Stimulated activated CD8-positive, alpha-beta memory T cell treated with anti-CD3 and anti-CD28 coated beads, Interleukin-4, amount 100 ng/mL, for 48 hours (primary cell): ENCODE data around the gene DSE.

Experiments
- DNase-seq: peaks from one replicate; pipeline ENCODE4 v3.0.0-alpha.2; 2020

The DSE gene

DNA sequence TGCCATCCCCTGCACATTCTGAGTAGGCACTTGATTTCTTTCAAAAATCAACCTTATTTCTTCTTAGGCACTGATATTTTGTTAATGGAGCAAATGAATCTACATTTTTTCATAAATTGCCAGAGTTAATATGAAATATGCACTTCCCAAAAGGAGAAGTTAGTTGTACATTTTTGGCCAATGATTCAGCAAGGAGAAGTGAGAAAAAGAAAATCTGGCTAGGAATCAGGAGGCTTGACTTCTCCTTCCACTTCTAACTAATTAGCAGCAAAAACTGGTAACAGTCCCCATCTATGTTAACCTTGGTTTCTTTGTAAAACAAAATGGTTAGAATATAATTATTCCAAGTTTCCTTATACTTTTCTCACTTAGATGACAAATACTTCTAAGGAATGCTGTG, 7.0 kb upstream of the DSE start:
- DNase-seq, result no peak

DNA sequence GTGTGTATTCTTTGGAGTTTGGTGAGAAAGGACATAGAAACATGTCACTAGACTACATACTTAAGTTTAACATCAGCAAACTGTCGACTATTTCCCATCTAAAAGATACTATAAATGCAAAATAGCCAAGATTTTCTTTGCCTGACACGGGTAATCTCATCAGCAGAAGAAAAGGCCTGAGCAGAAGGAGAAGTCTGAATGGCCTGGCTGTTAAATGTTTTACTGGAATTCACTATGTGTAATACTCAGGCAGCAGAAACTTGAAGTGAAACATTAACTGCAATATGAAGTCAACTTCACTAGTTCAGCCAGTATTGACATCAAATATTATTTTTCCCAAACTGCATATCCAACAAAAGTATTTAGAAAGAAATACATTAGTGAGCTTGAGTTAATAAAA, 6.4 kb upstream of the DSE start:
- no peak for DNase-seq

DNA sequence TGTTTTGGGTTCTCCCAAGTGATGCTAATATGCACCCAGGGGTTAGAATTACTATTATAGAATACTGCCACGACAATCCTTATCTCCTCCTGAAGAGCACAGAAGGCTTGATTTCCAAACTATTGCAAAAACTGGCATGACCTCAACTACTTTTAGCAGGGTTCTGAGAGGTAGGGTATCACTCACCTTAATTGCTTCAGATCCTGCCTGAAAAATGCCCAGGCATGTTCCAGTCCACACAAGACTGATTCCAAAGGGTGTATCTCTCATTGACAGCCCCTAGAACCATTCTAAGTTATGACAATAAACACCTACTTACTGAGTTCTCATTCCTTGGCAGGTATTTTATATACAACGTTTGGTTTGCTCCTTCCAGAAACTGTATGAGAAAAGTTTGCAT, 5.0 kb upstream of the DSE start:
- no peak for DNase-seq

DNA sequence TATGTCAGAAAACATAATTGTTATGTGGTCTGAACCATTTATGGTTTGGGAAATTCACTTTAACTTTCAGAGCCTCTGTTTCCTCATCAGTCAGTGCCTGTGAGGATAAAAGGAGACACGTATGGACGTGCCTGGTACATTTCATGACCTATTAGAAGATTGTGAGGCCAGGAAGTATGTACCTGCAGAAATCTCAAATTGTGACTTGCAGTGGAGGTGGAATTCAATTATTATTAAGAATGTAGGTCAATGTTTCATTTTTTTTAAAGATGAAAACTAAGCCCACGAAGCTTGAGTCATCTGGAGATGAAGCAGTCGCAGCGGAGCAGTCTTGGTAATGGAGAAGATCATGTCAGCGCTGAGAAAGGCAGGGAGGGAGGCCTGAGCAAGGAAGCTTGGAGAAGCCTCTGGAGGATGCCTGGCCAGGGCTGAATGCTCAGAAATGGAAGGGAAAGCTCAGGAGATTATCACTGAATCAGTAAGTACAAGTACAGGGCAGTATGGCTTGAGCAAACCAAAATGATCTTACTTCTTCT, 3.9 kb upstream of the DSE start:
- DNase-seq, result no peak

DNA sequence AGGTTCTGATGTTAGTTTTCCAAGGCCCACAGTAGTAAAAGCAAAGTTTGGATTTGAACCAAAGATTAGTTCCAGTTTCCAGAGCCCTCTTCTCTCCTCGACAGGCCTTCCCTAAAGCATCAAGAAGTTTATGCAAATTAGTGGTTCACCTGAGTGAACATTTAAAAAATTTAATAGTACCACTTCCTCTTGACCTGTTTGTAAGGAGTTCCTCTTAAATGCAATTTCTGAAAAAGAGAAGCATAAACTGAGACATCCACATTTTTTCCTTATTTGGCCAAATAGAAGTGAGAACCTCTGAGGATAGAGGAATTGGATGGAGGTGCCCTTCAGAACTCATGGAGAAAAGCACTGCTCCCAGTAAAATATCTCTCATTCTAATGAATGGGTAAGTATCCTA, 1.2 kb upstream of the DSE start:
- DNase-seq, result no peak

DNA sequence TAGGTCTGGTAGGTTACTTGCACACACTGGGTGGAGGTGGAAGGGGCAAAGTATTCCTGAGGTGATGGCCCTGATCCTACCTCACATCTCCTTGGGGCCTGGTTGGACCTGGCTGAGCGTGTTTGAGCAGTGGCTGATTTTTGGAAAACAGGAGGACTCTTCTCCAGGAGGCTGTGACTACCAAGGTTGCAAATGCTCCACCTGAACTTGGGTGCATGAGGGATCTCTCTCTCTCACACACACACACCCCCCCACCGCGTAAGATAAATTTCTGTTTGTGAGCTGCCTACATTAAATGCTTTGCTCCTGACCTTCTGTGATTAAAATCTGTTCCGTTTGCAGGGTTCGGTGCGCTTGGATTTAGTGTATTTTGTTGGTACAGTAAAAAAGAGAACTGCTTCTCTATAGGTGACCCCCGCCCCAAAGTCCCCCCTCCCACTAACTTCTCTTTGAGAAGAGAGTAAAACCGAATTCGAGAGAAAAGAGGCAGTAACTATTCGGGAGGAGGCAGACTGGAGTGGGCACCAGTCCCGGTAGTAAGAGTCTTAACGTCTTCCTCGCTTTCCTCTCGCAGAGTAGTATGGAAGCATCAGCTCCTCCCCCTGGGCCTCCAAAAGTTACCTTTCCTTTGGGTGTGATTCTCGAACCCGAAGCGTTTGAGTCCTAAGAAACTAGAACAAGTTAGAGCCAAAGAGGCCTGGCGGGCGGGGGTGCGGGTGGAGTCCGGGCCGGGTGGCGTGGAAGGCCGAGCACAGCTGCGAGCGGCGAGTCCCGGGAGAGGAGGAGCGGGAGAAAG, 585 bp upstream of the DSE start:
- no peak for DNase-seq

- DNase-seq, result peak; percentile 47
Observed at GRCh38 chr6:116371120-116371917, 572 bp downstream of the DSE start.

DNA sequence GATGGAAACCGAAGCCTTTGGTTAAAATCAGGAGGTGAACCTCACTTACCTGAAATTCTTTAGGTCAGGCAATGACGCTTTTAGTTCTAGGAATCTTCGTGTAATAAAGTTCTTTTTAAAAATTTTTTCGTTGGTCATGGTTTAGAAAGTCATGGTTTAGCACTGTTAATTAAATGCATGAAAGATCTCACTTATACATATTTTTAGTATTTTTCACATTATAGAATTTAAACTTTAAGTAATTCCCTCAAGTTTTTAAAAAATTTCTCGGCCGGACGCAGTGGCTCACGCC, 1.1 kb downstream of the DSE start:
- DNase-seq, result no peak

DNA sequence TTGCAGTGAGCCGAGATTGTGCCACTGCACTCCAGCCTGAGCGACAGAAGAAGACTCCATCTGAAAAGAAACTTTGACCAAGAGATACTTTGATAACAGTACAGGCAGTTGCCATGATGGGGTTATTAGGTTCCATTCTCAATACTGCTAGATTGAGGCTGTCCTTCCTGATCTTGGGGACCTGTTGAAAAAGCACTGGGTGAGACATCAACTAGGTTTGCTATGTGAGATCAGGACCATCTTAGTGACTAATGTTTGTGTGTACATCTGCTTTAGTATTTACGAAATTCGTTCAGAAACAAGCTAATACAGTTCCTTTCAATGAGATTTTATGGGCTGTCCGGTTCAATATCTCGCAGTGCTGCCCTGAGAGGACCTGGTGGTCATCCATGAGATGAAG, 2.6 kb downstream of the DSE start:
- DNase-seq, result no peak

GRCh38 chr6:116373940-116374339, 3.2 kb downstream of the DSE start:
- DNase-seq, result no peak

GRCh38 chr6:116374586-116374985, 3.8 kb downstream of the DSE start:
- DNase-seq, result no peak

DNA sequence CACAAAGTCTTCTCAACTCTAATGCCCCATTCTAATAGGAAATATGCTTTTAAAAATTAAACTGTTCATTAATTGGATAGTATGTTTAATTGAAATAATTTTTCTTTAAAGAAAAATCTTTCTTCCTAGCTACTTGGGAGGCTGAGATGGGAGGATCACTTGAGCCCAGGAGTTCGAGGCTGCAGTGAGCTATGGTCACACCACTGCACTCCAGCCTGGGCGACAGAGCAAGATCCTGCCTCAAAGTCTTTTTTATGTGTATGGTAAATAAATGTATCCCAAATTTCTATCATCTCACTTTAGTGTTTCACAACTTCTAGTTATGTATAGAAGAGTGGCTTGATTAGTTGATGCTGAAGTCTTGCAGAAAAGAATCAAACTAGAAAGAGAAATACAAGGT, 4.5 kb downstream of the DSE start:
- no peak for DNase-seq

DNA sequence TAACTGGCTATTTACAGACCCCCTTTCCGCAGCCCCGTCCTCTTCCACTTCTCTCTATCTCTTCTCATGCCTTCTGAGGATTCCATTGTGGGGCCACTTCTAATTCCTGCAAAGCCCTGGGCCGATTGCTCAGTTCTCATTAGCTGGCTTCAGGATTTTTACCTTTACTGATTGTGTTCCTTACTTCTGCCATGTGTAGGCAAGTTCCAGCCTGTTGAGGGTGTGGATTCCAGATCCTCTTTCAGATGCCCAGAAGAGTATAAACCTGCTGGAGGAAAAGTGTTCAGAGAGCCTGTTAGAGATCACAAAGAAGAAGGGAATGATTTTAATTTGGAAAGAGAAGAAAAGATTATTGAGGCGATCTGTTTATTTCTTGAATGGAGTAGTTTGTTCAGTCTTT, 5.4 kb downstream of the DSE start:
- DNase-seq, result no peak

GRCh38 chr6:116379764-116380163, 9.0 kb downstream of the DSE start:
- no peak for DNase-seq

- no peak for DNase-seq
Observed at GRCh38 chr6:116380346-116380745, 9.6 kb downstream of the DSE start.

DNA sequence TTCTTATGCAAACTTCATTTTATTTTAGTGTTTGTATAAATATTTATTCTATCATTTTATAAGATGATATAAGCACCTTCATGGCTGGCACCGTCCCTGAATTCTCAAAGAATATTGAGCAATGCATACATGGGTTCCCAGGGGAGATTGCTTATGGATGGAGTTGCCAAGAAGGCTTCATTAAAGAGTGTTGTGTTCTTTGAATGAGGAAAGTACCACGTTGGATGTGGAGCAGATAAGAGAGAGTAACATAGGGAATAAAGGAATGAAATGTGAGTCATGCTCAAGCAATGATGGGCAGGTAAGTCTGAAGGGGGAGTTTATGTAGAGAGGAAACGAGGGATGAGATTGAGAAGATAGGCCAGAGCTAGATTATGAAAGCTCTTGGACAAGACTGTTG, 10.3 kb downstream of the DSE start:
- DNase-seq, result no peak

- DNase-seq, result no peak
Observed at GRCh38 chr6:116382587-116382986, 11.8 kb downstream of the DSE start.

DNA sequence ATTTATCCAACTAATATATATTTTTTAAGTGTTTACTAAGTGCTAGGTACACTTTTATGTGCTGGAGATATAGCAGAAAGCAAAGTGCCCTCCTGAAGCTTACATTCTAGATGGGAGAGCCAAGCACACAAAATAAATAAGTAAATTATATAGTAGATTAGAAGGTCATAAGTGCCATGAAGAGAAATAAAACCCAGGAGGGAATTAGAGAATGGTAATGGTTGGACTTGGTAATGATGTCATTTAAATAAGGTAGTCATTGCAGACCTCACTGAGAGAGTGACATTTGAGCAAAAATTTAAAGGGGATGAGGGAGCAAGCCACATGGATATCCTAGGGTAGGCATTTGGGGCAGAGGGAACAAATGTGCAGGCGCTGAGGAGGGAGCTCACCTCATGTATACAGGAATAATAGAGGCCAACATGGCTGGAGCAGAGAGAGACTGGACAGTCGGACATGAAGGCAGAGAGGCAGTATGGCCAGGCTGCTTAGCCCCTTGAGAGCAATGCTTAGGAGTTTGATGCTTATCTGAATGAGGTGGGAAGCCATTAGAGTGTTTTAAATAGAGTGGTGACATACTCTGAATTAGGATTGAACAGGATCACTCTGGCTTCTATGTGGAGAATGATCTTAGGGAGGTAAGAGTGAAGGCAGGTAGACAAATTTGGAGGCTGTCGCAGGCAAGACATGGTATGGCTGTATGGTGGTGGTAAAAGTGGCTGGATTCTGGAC, 14.1 kb downstream of the DSE start:
- DNase-seq, result no peak

- DNase-seq, result no peak
Observed at GRCh38 chr6:116385459-116385802, 14.7 kb downstream of the DSE start.

DNA sequence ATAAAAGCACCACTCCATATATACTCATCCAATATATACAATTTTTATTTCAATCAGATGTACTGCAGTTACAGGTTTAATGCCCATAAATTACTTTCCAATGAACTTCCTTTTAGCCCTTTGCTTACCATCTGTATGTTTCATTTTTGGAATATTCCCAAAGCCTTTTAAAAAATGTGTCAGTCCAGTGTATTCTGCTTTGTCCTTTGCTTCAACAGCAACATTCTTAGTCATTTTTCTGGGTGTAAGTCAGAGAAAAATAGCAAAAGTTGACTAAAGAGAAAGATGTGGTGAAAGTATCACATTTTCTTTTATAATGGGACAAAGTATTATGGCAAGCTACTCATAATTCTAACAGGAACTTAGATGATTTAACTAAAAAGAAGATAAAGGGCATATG, 15.2 kb downstream of the DSE start:
- DNase-seq, result no peak

DNA sequence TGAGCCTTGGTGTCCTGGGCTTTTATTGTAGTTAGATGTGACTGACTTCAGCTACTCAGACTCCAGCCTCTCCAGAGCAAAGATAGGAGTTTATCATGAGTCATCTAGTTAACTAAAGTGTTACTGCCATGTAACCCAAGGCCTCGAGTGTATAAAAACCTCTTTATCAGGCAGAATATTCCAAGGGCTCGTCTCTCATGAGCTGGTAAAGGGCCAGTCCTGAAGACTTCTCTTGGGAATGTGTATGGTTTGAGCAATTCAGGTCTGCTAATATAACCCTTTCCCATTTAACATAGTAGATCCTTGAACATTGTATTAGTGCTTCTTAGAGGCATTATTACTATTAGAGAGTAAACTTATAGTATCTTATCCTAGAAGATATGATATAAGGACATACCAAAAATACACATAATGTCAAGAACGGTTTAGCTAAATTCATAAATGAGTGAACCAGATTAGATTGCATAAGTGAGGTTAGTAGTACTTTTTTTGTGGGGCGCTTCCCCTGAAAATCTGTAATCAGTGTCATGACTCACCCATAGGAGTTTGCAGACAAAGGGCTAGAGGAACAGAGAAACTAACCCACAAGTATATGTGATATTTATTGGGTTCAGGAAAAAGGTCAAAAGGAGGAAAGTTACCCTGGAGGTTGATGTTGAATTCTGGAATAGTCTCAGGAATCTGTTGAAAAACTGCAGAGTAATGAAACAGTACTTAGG, 16.0 kb downstream of the DSE start:
- no peak for DNase-seq

- DNase-seq, result no peak
Observed at GRCh38 chr6:116387374-116387773, 16.6 kb downstream of the DSE start.

- DNase-seq, result no peak
Observed at GRCh38 chr6:116388924-116389323, 18.2 kb downstream of the DSE start.
